ENCODE data around the gene ATG9A.

ATG9A gene

GRCh38 chr2:219214786-219215185 is 14.7 kb downstream of the ATG9A start:
- TF ChIP-seq EZH2 (IDR thresholded peaks at IDR 0.05) (no peak), FOXP2 (optimal IDR thresholded peaks at IDR 0.05; ENCODE audit: control extremely low read depth, extremely low read length, insufficient read depth) (no peak), POLR2AphosphoS5 (IDR thresholded peaks at IDR 0.05; ENCODE audit: borderline replicate concordance, low read depth, low read length) (no peak)
- Histone ChIP-seq H3K9me3 (ENCODE audit: low read depth, low read length) (no peaks in the 10 kb centered on the region), H3K36me3 (ENCODE audit: insufficient read depth, low read length) (peaks cover 68% of the 10 kb centered on the region), H3K9ac (ENCODE audit: insufficient read length) (no peak overlapping the region), H3K27ac (no peak overlapping the region), H3K4me3 (no peak overlapping the region)
- no peak for DNase-seq (ENCODE audit: low read depth, low spot score)

- Histone ChIP-seq H3K36me3 (ENCODE audit: insufficient read depth, low read length) (peaks cover 74% of the 10 kb centered on the region), H3K9me3 (ENCODE audit: low read depth, low read length) (no peaks in the 10 kb centered on the region), H3K27ac (no peak overlapping the region), H3K9ac (ENCODE audit: insufficient read length) (no peak overlapping the region), H3K4me3 (no peak overlapping the region)
- TF ChIP-seq EZH2 (IDR thresholded peaks at IDR 0.05) (no peak), POLR2AphosphoS5 (IDR thresholded peaks at IDR 0.05; ENCODE audit: borderline replicate concordance, low read depth, low read length) (no peak), FOXP2 (optimal IDR thresholded peaks at IDR 0.05; ENCODE audit: control extremely low read depth, extremely low read length, insufficient read depth) (no peak)
- no peak for DNase-seq (ENCODE audit: low read depth, low spot score)
Measured at GRCh38 chr2:219214141-219214540, 15.3 kb downstream of the ATG9A start.

GRCh38 chr2:219213486-219214071 is 15.9 kb downstream of the ATG9A start:
- Histone ChIP-seq H3K36me3 (ENCODE audit: insufficient read depth, low read length) (peaks cover 80% of the 10 kb centered on the region), H3K4me3 (no peak overlapping the region), H3K9ac (ENCODE audit: insufficient read length) (no peak overlapping the region), H3K9me3 (ENCODE audit: low read depth, low read length) (no peaks in the 10 kb centered on the region), H3K27ac (no peak overlapping the region)
- no peak for DNase-seq (ENCODE audit: low read depth, low spot score)
- TF ChIP-seq FOXP2 (optimal IDR thresholded peaks at IDR 0.05; ENCODE audit: control extremely low read depth, extremely low read length, insufficient read depth), result no peak
- peak; percentile 37; the same call in 1 of the 2 replicates for TF ChIP-seq POLR2AphosphoS5 (IDR thresholded peaks at IDR 0.05; ENCODE audit: borderline replicate concordance, low read depth, low read length)

- H3K9me3 ChIP-seq (ENCODE audit: low read depth, low read length), result no peaks in the 10 kb centered on the region
- H3K36me3 ChIP-seq (ENCODE audit: insufficient read depth, low read length), result peaks cover 85% of the 10 kb centered on the region
- H3K4me3 ChIP-seq, result no peak overlapping the region
- TF ChIP-seq FOXP2 (optimal IDR thresholded peaks at IDR 0.05; ENCODE audit: control extremely low read depth, extremely low read length, insufficient read depth), result no peak
- no peak for TF ChIP-seq EZH2 (IDR thresholded peaks at IDR 0.05)
- TF ChIP-seq POLR2AphosphoS5 (IDR thresholded peaks at IDR 0.05; ENCODE audit: borderline replicate concordance, low read depth, low read length), result no peak
- H3K27ac ChIP-seq, result no peak overlapping the region
- no peak for DNase-seq (ENCODE audit: low read depth, low spot score)
- H3K9ac ChIP-seq (ENCODE audit: insufficient read length), result no peak overlapping the region
Measured at GRCh38 chr2:219213026-219213415, 16.4 kb downstream of the ATG9A start.

DNA sequence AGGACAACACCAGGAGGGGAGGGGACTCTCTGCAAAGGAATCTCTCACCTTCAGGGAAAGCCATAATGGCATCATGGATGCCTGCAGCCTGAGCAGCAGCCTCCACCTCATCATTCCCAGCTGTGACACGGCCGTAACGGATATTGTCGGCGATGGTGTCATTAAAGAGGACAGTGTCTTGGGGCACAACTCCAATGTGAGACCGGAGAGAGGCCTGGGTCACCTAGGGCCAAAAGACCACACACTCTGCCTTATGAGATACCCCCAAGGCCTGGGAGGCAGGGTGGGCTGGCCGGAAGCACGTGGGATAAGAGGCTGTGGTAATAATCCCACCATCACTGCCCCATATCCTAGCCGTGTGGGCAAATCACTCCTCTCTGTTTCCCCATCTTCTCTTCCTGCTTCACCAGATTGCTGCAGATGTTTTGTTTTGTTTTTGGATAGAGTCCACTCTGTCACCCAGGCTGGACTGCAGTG is 18.5 kb downstream of the ATG9A start:
- Histone ChIP-seq H3K4me3 (no peak overlapping the region), H3K36me3 (ENCODE audit: insufficient read depth, low read length) (peaks cover 73% of the 10 kb centered on the region), H3K27ac (no peak overlapping the region), H3K9me3 (ENCODE audit: low read depth, low read length) (no peaks in the 10 kb centered on the region), H3K9ac (ENCODE audit: insufficient read length) (no peak overlapping the region)
- no peak for DNase-seq (ENCODE audit: low read depth, low spot score)
- TF ChIP-seq EZH2 (IDR thresholded peaks at IDR 0.05) (no peak), FOXP2 (optimal IDR thresholded peaks at IDR 0.05; ENCODE audit: control extremely low read depth, extremely low read length, insufficient read depth) (no peak), POLR2AphosphoS5 (IDR thresholded peaks at IDR 0.05; ENCODE audit: borderline replicate concordance, low read depth, low read length) (no peak)

- TF ChIP-seq EZH2 (IDR thresholded peaks at IDR 0.05) (no peak), FOXP2 (optimal IDR thresholded peaks at IDR 0.05; ENCODE audit: control extremely low read depth, extremely low read length, insufficient read depth) (no peak), POLR2AphosphoS5 (IDR thresholded peaks at IDR 0.05; ENCODE audit: borderline replicate concordance, low read depth, low read length) (no peak)
- no peak for DNase-seq (ENCODE audit: low read depth, low spot score)
- Histone ChIP-seq H3K9me3 (ENCODE audit: low read depth, low read length) (no peaks in the 10 kb centered on the region), H3K27ac (peak overlapping the region; percentile 25; the same call in 1 of the 2 replicates), H3K36me3 (ENCODE audit: insufficient read depth, low read length) (peaks cover 68% of the 10 kb centered on the region), H3K9ac (ENCODE audit: insufficient read length) (no peak overlapping the region), H3K4me3 (no peak overlapping the region)
Measured at GRCh38 chr2:219210196-219210885, 19.1 kb downstream of the ATG9A start.

DNA sequence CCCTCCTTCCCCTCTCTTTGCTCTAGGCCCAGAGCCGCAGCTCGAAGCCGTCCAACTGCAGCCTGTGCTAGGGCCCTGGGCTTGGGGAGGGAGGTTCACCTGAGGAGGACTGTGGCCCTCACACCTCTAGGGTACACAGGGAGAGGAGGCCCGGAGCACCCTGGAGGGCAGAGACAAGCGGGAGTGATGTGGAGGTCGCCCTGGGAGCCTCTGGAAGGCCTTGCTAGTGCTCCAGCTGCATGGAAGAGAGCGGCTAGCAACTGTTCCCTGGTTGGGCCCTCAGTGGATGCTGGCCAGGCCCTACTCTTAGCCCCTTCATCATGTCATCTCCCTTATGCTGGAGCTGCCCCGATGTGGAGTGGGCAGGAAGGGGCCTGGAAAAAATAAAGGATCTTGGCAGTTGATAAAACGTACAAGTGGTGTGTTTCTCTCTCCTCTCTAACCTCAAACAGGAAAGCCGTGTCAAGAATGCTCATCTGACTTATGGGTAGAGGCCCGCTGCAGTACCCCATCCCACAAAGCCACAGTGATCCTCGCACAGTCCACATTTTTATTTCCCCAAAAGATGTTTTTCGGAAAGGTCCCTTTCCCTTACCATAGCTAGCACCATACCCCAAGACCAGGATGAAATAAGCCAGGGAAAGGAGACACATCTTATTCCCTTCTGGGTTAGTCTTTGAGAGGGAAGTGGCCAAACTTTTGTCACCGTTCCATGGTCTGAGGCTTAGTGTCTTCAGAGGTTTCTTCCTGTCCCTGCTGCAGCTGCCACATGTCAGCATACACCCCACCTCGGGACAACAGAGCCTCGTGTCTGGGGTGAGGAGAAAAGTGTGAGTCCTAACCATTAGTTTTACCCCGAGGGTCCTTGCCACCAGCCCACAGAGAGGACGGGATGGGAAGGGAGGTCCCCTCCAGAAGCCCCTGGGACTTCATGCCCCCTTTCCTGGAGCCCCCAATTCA is 19.9 kb downstream of the ATG9A start:
- TF ChIP-seq FOXP2 (optimal IDR thresholded peaks at IDR 0.05; ENCODE audit: control extremely low read depth, extremely low read length, insufficient read depth) (no peak), POLR2AphosphoS5 (IDR thresholded peaks at IDR 0.05; ENCODE audit: borderline replicate concordance, low read depth, low read length) (peak; percentile 36; the same call in 1 of the 2 replicates)
- peaks cover 59% of the 10 kb centered on the region for H3K36me3 ChIP-seq (ENCODE audit: insufficient read depth, low read length)
- peak overlapping the region; percentile 68 for H3K27ac ChIP-seq
- H3K9me3 ChIP-seq (ENCODE audit: low read depth, low read length), result no peaks in the 10 kb centered on the region
- no peak overlapping the region for H3K4me3 ChIP-seq
- no peak for DNase-seq (ENCODE audit: low read depth, low spot score)
- no peak overlapping the region for H3K9ac ChIP-seq (ENCODE audit: insufficient read length)

Data from SK-N-MC (cell line).